ENCODE results near the gene LEF1.

The LEF1 gene

GRCh38 chr4:108080747-108081146 lies 88.0 kb downstream of the LEF1 start:
- ChIA-PET CTCF (no interaction called here), POLR2A (no interaction called here)
- TF ChIP-seq ZNF384 (IDR thresholded peaks at IDR 0.05) (no peak), ELF4 (IDR thresholded peaks at IDR 0.05) (no peak)
- no peak for DNase-seq (ENCODE audit: extremely low spot score)

GRCh38 chr4:108078024-108078733 lies 90.6 kb downstream of the LEF1 start:
- TF ChIP-seq NFRKB (IDR thresholded peaks at IDR 0.05) (no peak), L3MBTL2 (conservative IDR thresholded peaks at IDR 0.05) (no peak), ARNT (IDR thresholded peaks at IDR 0.05) (no peak), BHLHE40 (IDR thresholded peaks at IDR 0.05; ENCODE audit: borderline replicate concordance) (no peak), SP1 (IDR thresholded peaks at IDR 0.05) (no peak), FOXM1 (IDR thresholded peaks at IDR 0.05; ENCODE audit: borderline replicate concordance) (no peak), SUZ12 (IDR thresholded peaks at IDR 0.05) (no peak), LEF1 (IDR thresholded peaks at IDR 0.05; ENCODE audit: borderline replicate concordance) (no peak), FOXA1 (IDR thresholded peaks at IDR 0.05) (no peak), ZNF384 (IDR thresholded peaks at IDR 0.05) (no peak), HDGF (IDR thresholded peaks at IDR 0.05; ENCODE audit: borderline replicate concordance) (no peak), FOXK2 (IDR thresholded peaks at IDR 0.05) (no peak), PKNOX1 (IDR thresholded peaks at IDR 0.05) (no peak), ELF4 (IDR thresholded peaks at IDR 0.05) (no peak), CTBP1 (IDR thresholded peaks at IDR 0.05; ENCODE audit: borderline replicate concordance) (no peak), TARDBP (IDR thresholded peaks at IDR 0.05) (no peak)
- DNase-seq (ENCODE audit: extremely low spot score): no peak
- ChIA-PET CTCF (no interaction called here), POLR2A (no interaction called here)

- POLR2A ChIA-PET: no interaction called here
- TF ChIP-seq L3MBTL2 (conservative IDR thresholded peaks at IDR 0.05) (no peak), ZNF384 (IDR thresholded peaks at IDR 0.05) (peak; percentile 28; the same call in 1 of the 2 replicates), PKNOX1 (IDR thresholded peaks at IDR 0.05) (peak; percentile 88), BHLHE40 (IDR thresholded peaks at IDR 0.05; ENCODE audit: borderline replicate concordance) (no peak)
- CTCF ChIA-PET: interaction anchor here (0.6 kb wide), 1 partner anchor 1730 kb away, joined by 5 read pairs; the partner anchor contains the start of gene CFI
- peak; percentile 24 for DNase-seq (ENCODE audit: extremely low spot score)
These were observed 96.4 kb downstream of the LEF1 start for GRCh38 chr4:108072300-108072699.

- ChIA-PET CTCF (no interaction called here), POLR2A (no interaction called here)
- TF ChIP-seq NFRKB (IDR thresholded peaks at IDR 0.05) (no peak), ARNT (IDR thresholded peaks at IDR 0.05) (no peak), CTBP1 (IDR thresholded peaks at IDR 0.05; ENCODE audit: borderline replicate concordance) (no peak), BHLHE40 (IDR thresholded peaks at IDR 0.05; ENCODE audit: borderline replicate concordance) (no peak), HDGF (IDR thresholded peaks at IDR 0.05; ENCODE audit: borderline replicate concordance) (no peak), PKNOX1 (IDR thresholded peaks at IDR 0.05) (no peak)
- no peak for DNase-seq (ENCODE audit: extremely low spot score)
These were observed 98.0 kb downstream of the LEF1 start for GRCh38 chr4:108070775-108071174.

- ChIA-PET CTCF (no interaction called here), POLR2A (no interaction called here)
- no peak for DNase-seq (ENCODE audit: extremely low spot score)
- TF ChIP-seq TARDBP (IDR thresholded peaks at IDR 0.05): no peak
- no peak for TF ChIP-seq L3MBTL2 (conservative IDR thresholded peaks at IDR 0.05)
- no peak for TF ChIP-seq ZNF384 (IDR thresholded peaks at IDR 0.05)
- TF ChIP-seq CTBP1 (IDR thresholded peaks at IDR 0.05; ENCODE audit: borderline replicate concordance): no peak
- TF ChIP-seq ELF4 (IDR thresholded peaks at IDR 0.05): no peak
- no peak for TF ChIP-seq HDGF (IDR thresholded peaks at IDR 0.05; ENCODE audit: borderline replicate concordance)
- TF ChIP-seq ARNT (IDR thresholded peaks at IDR 0.05): no peak
- TF ChIP-seq NFRKB (IDR thresholded peaks at IDR 0.05): no peak
- TF ChIP-seq SUZ12 (IDR thresholded peaks at IDR 0.05): no peak
- no peak for TF ChIP-seq SP1 (IDR thresholded peaks at IDR 0.05)
- TF ChIP-seq BHLHE40 (IDR thresholded peaks at IDR 0.05; ENCODE audit: borderline replicate concordance): no peak
- TF ChIP-seq PKNOX1 (IDR thresholded peaks at IDR 0.05): no peak
- TF ChIP-seq LEF1 (IDR thresholded peaks at IDR 0.05; ENCODE audit: borderline replicate concordance): no peak
These were observed 100.3 kb downstream of the LEF1 start for GRCh38 chr4:108068442-108068841.

GRCh38 chr4:108060686-108061321 lies 107.9 kb downstream of the LEF1 start:
- no peak for DNase-seq (ENCODE audit: extremely low spot score)
- CTCF ChIA-PET: interaction anchor here (0.9 to 1.2 kb wide), 2 partner anchors 25 to 512 kb away, joined by 3 to 5 read pairs; no protein-coding TSS in a partner anchor
- POLR2A ChIA-PET: no interaction called here
- TF ChIP-seq ARNT (IDR thresholded peaks at IDR 0.05) (no peak), CTBP1 (IDR thresholded peaks at IDR 0.05; ENCODE audit: borderline replicate concordance) (no peak), TARDBP (IDR thresholded peaks at IDR 0.05) (no peak), BHLHE40 (IDR thresholded peaks at IDR 0.05; ENCODE audit: borderline replicate concordance) (no peak), FOXM1 (IDR thresholded peaks at IDR 0.05; ENCODE audit: borderline replicate concordance) (no peak), PKNOX1 (IDR thresholded peaks at IDR 0.05) (no peak), NFRKB (IDR thresholded peaks at IDR 0.05) (no peak), FOXK2 (IDR thresholded peaks at IDR 0.05) (no peak), SUZ12 (IDR thresholded peaks at IDR 0.05) (no peak), LEF1 (IDR thresholded peaks at IDR 0.05; ENCODE audit: borderline replicate concordance) (no peak), FOXA1 (IDR thresholded peaks at IDR 0.05) (no peak), ELF4 (IDR thresholded peaks at IDR 0.05) (no peak), SP1 (IDR thresholded peaks at IDR 0.05) (no peak), ZNF384 (IDR thresholded peaks at IDR 0.05) (no peak), L3MBTL2 (conservative IDR thresholded peaks at IDR 0.05) (no peak), HDGF (IDR thresholded peaks at IDR 0.05; ENCODE audit: borderline replicate concordance) (no peak)

Measured in HEK293T (cell line).